Pancreas (tissue), 10 donors: Measurements from ENCODE around the gene ELN. TPM values are rescaled to one million over a fixed set of nuclear protein-coding genes. Genes with fewer than 3 reads are reported as not detected.

ENCODE experiments used
- ATAC-seq, 4 donors: fragments of 200-7000 bp; cut with Tn5 transposase; one replicate each; pipeline versions ENCODE4 v1.8.0 to v1.9.1; 2020; ENCODE audit warnings: mild to moderate bottlenecking in 4 of 4, moderate library complexity in 4 of 4
- DNase-seq, 6 donors: peaks; one replicate each; pipeline ENCODE4 v3.0.0-alpha.2; 2020
- FAIRE-seq: peaks from 2 replicates; lab custom pipeline; 2012; peaks lifted over from hg19 to GRCh38; lab: Jason Lieb, UNC
- H3K27ac ChIP-seq, 4 donors: fragments of 200-600 bp; sonication (generic); 1 replicate in 3 of 4; 2 replicates in 1 of 4; pipeline versions ENCODE4 v1.5.0 to v1.8.0; 2020
- H3K27me3 ChIP-seq, 4 donors: fragments of 200-600 bp; one replicate each; pipeline ENCODE4 v1.8.0; 2021
- H3K36me3 ChIP-seq, 3 donors: fragments of 200-600 bp; sonication (generic) in 1 of 3; one replicate each; pipeline versions ENCODE4 v1.5.0 to v1.8.0; 2020 to 2021
- H3K4me1 ChIP-seq, 3 donors: fragments of 200-600 bp; one replicate each; pipeline ENCODE4 v1.8.0; 2021
- H3K4me3 ChIP-seq, 4 donors: fragments of 200-600 bp; sonication (generic) in 2 of 4; one replicate each; pipeline versions ENCODE4 v1.5.0 to v1.8.0; 2020 to 2021
- H3K9me3 ChIP-seq, 4 donors: fragments of 200-600 bp; one replicate each; pipeline ENCODE4 v1.8.0; 2021
- WGBS, 2 donors: extraction: QIAGEN DNeasy Blood & Tissue Kit; methylation state at CpG; one replicate each; pipeline ENCODE4 v1.1.7; 2013; 5-methylcytosine and 5-hydroxymethylcytosine counted together
- intact Hi-C, 3 donors: fragments of 100-400 bp; cut with DNase I; formaldehyde crosslinking; loops; one replicate each; pipeline versions ENCODE4 v1.11.1 to v1.14.2; 2022
- polyA plus RNA-seq, 2 donors: library from polyadenylated mRNA; stranded (reverse); fragments of 200-250 nt; gene quantifications; one replicate each; pipeline ENCODE4 v1.2.3, GENCODE V29; 2013
- total RNA-seq, 6 donors: library from RNA; stranded (reverse); fragmentation: NEBNext Ultra II Directional in 4 of 6; extraction: Animal tissue kit (Norgen Biotek cat#: 25700) in 4 of 6; gene quantifications; one replicate each; pipeline versions ENCODE4 v1.2.1 to v1.2.4, GENCODE V29; 2021 to 2023
- TF ChIP-seq, protein P1 (sequence below), 4 donors: fragments of 200-600 bp; sonication (generic) in 3 of 4; IDR thresholded peaks; one replicate each; pipeline versions ENCODE4 v1.5.0 to v1.8.0; 2021; ENCODE audit warnings: antibody characterized with exemption in 4 of 4
- donor health status: healthy with polysubstance abuse.
- donor health status: DM: no; HTN: no; CAD: no; lungs with moderate emphysema.
- donor health status: DM: no; HTN: no; CAD: no.
- donor health status: control.
- donor health status: control.
- donor health status: Bipolar disorder and iron deficiency.
- donor health status: DM: yes; HTN: yes; CAD: no.
- donor health status: DM: no; HTN: no; CAD: no.
- donor health status: DM: no; HTN: no; CAD: no.
- donor health status: DM: yes; HTN: yes; CAD: no.

Gene ELN
- total and polyA plus RNA-seq, 8 donors = 36.8 to 118 (median 70.7) TPM

DNA sequence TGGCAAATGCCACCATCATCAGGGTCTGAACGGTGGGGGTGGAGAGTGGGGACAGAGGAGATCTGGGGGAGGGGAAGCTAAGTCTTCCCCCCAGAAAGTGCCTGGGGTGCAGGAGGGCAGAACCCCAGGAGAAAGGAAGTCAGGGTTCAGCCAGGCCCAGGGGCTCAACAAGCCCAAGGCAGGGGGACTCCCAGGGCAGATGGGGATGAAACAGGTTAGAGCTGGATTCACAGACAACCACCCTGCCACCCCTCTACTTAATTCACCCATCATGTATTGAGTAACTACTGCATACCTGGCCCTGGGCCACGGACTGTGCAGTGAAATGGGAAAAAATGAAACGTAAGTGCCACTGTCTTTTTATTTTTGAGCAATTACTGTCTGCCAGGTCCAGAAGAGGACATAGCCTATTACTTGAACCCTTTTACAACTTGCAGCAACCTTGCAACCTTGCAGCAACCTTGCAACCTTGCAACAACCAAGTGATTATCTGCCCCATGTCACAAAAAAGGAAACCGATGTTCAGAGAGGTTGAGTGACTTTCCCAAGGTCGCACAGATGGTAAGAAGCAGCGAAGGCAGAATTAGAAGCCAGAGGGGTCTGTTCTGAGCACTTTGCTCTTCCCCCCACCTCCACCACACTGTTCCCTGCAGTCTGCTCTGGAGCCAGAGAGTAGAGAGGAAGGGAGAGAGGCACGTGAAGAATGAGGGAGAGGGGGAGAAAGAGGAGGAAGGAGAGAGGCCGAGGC is 4.8 kb downstream of the ELN start:
- Histone ChIP-seq H3K27me3 (no peaks in the 10 kb centered on the region), H3K36me3 (peaks cover 0 to 17% (median 0%) of the 10 kb centered on the region in 3 donors), H3K27ac (peak overlapping the region; percentile 66 to 90 (median 84)), H3K4me1 (peaks cover 30 to 45% (median 41%) of the 10 kb centered on the region in 3 donors), H3K9me3 (no peaks in the 10 kb centered on the region), H3K4me3 (no peak overlapping the region)
- FAIRE-seq (no peak), ATAC-seq (no peak), DNase-seq (peak in 1 of 6 donors; percentile 26)
- TF ChIP-seq, protein P1, sequence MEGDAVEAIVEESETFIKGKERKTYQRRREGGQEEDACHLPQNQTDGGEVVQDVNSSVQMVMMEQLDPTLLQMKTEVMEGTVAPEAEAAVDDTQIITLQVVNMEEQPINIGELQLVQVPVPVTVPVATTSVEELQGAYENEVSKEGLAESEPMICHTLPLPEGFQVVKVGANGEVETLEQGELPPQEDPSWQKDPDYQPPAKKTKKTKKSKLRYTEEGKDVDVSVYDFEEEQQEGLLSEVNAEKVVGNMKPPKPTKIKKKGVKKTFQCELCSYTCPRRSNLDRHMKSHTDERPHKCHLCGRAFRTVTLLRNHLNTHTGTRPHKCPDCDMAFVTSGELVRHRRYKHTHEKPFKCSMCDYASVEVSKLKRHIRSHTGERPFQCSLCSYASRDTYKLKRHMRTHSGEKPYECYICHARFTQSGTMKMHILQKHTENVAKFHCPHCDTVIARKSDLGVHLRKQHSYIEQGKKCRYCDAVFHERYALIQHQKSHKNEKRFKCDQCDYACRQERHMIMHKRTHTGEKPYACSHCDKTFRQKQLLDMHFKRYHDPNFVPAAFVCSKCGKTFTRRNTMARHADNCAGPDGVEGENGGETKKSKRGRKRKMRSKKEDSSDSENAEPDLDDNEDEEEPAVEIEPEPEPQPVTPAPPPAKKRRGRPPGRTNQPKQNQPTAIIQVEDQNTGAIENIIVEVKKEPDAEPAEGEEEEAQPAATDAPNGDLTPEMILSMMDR (IDR thresholded peaks at IDR 0.05) = no peak
- 37 to 39% methylated on average over 8 of the region's 8 CpGs for WGBS, 2 donors
- intact Hi-C loops = no loop called here

DNA sequence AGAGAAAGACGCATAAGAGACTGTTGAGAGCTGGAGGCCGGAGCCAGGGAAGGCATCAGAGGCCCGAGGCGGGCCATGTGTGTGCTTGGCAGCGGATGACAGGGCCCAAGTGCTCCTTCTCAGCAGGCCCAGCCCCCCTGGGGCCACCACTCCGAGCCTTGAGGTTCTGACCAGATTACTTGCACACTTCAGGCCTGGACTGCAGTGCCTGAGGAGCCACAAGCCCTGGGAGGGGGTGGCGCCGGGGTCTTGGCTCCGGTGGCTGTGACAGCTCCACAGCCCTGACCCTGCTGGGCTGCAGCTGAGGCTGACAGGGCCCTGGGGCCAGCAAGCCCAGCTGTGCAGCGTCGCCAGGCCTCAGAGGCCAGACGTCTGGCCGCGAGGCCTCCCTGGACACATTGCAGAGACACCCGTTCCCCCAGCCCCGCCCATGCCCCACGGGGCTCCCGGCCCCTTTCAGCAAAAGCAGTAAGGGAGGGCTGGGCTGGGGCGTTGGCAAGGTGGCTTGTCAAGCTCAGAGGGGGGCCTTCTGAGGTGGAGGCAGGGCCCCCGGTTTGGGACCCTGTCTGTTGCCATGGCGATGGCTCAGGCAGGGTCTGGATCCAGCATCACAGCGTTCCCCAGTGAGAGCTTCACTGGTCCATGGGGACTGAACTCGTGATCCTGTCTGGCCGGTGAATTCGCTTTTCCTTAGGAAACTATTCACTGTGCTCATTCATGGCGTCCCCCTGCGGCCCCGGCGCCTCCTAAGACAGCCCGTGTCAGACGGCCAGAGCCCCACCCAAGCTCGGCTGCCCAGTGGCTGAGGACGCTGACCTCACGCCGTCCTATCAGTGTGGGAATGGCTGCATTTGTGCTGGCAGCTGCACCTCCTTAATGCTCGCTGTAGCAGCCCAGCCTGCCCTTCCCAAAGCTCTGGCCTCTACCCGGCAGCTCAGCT is 5.7 kb downstream of the ELN start:
- DNase-seq (peak; percentile 77 to 93 (median 88)), ATAC-seq (peak; percentile 78 to 82 (median 80)), FAIRE-seq (no peak)
- Histone ChIP-seq H3K27ac (peak overlapping the region; percentile 66 to 90 (median 84)), H3K36me3 (peaks cover 0 to 21% (median 0%) of the 10 kb centered on the region in 3 donors), H3K4me3 (peak overlapping the region in 1 of 4 donors; percentile 12), H3K9me3 (no peaks in the 10 kb centered on the region), H3K4me1 (peaks cover 30 to 45% (median 41%) of the 10 kb centered on the region in 3 donors), H3K27me3 (no peaks in the 10 kb centered on the region)
- intact Hi-C loops = no loop called here
- TF ChIP-seq, protein P1 (IDR thresholded peaks at IDR 0.05) = no peak
- WGBS, 2 donors = 25 to 36% methylated on average over 36 to 37 of the region's 37 CpGs

DNA sequence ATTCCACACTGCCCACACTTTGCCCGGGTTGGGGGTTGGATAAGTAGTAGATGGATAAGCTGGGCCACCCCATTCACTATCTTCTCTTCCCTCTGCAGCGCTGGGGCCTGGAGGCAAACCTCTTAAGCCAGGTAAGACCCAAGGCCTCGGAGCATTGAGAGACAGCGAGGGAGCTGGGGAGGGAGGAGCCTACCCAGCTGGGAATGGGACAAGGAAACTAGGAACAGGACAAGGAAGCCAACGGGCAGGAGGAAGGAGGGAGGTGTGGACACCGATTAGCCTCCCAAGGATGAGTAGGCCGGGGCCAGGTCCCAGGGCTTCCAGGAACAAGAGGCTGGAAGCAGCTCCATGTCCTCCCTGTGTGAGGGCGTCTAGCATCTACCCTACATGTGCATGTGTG is 9.6 kb downstream of the ELN start:
- Histone ChIP-seq H3K4me1 (peaks cover 23 to 26% (median 25%) of the 10 kb centered on the region in 3 donors), H3K9me3 (no peaks in the 10 kb centered on the region), H3K27me3 (no peaks in the 10 kb centered on the region), H3K4me3 (no peak overlapping the region), H3K36me3 (peaks cover 0 to 26% (median 0%) of the 10 kb centered on the region in 3 donors), H3K27ac (no peak overlapping the region)
- WGBS, 2 donors = 62 to 73% methylated on average over 8 of the region's 8 CpGs
- TF ChIP-seq, protein P1 (IDR thresholded peaks at IDR 0.05) = no peak
- ATAC-seq = no peak
- DNase-seq = peak in 1 of 6 donors; percentile 15
- FAIRE-seq = no peak
- intact Hi-C loops = no loop called here

DNA sequence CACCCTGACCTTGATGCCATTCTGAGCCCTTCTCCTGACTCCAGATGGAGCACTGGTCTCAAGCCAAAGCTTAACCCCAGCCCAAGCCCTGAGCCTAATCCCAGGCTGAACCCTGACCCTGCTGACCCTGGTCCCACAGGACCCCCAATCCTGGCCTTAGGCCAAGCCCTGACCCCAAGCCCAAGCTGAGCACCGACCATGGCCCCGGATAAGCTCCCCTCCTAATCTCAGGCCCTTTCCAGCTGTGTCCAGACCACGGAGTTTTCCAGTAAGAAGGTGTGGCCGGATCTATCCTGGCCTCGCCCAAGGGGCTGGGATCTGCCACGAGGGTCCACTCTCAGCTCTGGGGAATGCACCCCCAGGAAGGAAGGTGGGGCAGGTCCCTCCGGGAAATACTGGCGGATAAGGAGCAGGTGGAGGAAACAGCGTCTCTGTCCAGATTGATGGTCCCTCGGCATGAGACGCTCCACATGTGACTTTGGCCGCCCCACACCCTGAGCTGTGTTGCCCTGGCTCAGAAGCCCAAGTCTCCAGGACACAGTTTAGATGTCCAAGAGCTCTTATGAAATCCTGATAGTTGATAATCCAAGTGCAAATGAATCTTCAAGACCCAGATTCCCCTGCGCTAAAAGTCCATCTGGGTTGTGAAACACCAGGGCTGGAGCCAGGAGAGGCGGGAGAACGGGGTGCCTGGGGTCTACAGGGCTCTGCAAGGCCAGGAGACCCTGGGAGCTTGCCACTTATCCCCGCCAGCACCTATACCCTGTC is 10.4 kb downstream of the ELN start:
- Histone ChIP-seq H3K4me1 (peaks cover 16 to 25% (median 17%) of the 10 kb centered on the region in 3 donors), H3K27ac (no peak overlapping the region), H3K9me3 (no peaks in the 10 kb centered on the region), H3K27me3 (no peaks in the 10 kb centered on the region), H3K4me3 (no peak overlapping the region), H3K36me3 (peaks cover 0 to 26% (median 0%) of the 10 kb centered on the region in 3 donors)
- intact Hi-C loops = no loop called here
- 76% methylated on average over 16 of the region's 16 CpGs for WGBS, 2 donors
- DNase-seq = peak in 1 of 6 donors; percentile 10
- no peak for ATAC-seq
- no peak for FAIRE-seq
- TF ChIP-seq, protein P1 (IDR thresholded peaks at IDR 0.05) = no peak
